Measurements from ENCODE around the gene IDI2.

DNA sequence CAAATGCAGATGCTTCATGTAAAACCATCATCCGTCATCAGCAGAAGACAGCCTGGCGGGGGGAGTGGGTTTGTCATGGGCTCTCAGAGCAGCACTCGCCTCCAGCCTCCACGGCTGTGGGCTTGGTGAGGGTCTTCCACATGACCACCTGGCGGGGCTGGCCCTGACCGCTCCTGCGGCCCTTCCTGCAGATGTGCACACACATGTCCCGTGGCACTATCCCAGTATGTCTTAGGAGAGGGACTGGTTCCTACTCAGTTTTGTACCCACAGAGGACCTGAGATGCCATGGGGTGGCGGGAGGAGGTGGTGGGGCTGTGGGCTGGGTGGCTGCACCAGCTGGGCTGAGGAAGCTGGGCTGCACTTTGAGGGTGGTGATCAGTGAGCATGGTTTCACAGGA lies 4.7 kb downstream of the IDI2 start:
- TF ChIP-seq CTCF (IDR thresholded peaks at IDR 0.05) (no peak), POLR2A (IDR thresholded peaks at IDR 0.05) (no peak)

Measured in right lobe of liver (tissue), 4 donors.